GM18517 (cell line): Measurements from ENCODE around the gene BBLN.

ENCODE experiments used
- ATAC-seq: cut with Tn5 transposase; IDR thresholded peaks from one replicate; pipeline ENCODE4 v1.9.1; 2021; ENCODE audit warnings: mild to moderate bottlenecking, moderate library complexity; ENCODE audit not compliant: unreplicated experiment

BBLN gene

DNA sequence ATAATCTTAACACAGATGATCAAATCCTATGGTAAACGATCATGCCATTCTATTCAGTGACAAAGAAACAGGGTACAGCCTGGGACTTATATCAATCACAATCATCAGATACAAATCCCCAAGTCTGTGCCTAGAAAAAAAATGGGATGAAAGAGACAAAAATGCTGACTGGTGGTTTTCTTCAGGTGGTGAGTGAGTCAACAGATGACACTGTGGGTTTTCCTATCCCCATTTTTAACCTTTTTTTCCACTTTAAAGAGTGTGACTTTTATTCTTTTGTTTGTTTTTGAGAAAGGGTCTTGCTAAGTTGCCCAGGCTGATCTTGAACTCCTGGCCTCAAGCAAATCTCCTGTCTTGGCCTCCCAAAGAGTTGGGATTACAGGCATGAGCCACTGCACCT is 28.1 kb downstream of the BBLN start:
- no peak for ATAC-seq

- no peak for ATAC-seq
Observed at GRCh38 chr9:128190013-128190412, 29.9 kb downstream of the BBLN start.

GRCh38 chr9:128190516-128191405 is 30.7 kb downstream of the BBLN start:
- peak; percentile 20 for ATAC-seq

GRCh38 chr9:128191406-128192046 is 31.5 kb downstream of the BBLN start, which contains the start of gene CIZ1:
TSS of gene CIZ1 (minus strand) at chr9:128191572. CDS start at chr9:128190857, 715 bp downstream.
- ATAC-seq: peak; percentile 63

- ATAC-seq: no peak
Observed at GRCh38 chr9:128192601-128193371, 32.7 kb downstream of the BBLN start.

DNA sequence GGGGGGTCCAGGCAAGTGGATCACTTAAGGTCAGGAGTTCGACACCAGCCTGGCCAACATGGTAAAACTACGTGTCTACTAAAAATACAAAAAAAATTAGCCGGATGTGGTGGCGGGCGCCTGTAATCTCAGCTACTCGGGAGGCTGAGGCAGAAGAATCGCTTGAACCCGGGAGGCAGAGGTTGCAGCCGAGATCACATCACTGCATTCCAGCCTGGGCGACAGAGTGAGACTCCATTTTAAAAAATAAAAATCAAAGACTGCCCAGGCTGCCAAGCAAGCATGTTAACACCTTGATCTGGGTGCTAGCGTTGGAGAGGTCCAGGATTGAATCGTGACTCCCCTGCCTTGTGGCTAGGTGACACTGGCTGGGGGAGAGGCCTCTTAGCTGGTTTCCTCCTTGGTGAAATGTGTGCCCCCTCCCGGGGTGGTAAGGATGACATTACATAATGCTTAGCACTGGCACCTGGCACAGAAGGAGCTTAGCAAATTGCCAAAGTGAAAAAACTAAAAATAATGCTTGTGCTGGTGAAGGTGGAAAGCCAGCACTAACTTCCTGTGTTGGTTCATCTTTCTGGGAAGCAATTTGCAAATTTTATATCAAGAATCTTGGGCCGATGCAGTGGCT is 33.5 kb downstream of the BBLN start:
- no peak for ATAC-seq

- ATAC-seq: no peak
Observed at GRCh38 chr9:128201441-128202369, 41.6 kb downstream of the BBLN start.

GRCh38 chr9:128202648-128203023 is 42.6 kb downstream of the BBLN start:
- no peak for ATAC-seq

DNA sequence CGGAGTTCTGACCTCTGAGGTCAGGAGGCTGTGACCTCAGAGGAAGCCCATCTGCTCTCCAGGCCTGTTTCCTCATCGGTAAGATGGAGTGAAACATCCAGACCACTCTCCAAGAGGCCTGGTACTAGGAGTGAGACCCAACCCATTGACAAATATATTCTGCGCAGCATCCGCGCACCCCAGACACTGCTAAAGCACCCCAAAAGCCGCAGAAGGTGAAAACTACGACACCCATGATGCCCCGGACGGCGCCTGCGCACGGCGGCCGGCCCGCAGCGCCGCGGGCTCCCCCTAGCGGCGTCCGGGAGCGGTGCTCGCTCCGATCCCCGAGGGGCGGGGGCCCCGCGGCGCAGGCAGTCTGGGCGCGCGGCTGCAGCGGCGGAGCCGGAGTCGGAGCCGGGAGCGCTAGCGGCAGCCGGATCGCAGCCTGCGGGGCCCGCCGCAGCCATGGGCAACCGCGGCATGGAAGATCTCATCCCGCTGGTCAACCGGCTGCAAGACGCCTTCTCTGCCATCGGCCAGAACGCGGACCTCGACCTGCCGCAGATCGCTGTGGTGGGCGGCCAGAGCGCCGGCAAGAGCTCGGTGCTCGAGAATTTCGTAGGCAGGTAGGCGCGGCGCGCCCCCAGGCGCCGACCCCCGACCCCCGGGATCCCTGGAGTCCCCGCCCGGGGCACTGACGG is 43.1 kb downstream of the BBLN start, which contains the start of gene DNM1:
Gene DNM1, plus strand, starts transcription at position 356 of the 683 bp plus-strand sequence. Its CDS starts 92 bp downstream, at position 448.
- ATAC-seq: peak; percentile 57

DNA sequence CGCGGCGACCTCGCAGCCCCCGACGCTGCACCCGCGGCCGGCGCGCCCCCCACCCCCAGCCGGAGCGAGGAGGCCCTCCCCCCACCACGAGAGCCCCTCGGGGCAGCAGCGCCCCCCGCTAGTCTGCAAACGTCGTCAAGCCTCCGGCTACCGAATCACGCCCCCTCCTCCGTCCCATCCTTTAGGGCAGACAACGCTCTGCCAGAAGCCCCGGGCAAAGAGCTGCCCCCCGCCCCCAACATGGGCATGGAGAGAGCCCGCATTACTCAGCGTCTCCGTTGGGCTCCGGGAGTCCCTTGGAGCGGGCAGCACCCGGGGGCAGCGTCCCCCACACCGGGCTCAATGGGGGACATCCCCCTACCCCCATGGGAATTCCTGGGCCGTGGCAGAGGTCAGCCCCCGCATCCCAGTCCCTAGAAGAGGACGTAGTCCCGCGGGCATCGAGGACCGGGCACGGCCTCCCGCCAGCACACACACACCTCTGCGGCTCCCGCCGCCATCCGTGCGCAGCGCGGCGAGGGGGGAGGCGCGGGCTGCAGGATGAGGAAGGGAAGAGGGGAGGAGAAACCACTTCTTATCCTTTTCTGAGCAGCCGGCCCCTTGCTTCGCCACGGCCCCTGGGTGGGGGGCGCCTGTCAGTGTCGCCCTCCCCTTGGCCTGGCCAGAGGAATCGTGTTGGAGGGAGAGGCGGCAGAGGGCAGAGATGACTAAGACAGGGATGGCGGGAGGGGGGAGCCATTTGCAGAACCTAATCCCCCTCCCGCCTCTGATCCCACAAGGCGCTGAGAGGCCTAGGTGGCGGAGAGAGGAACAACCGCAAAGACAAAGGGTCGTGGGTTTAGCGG is 43.9 kb downstream of the BBLN start:
- ATAC-seq: no peak

- ATAC-seq: no peak
Observed at GRCh38 chr9:128204858-128205257, 44.8 kb downstream of the BBLN start.

GRCh38 chr9:128205296-128205944 is 45.4 kb downstream of the BBLN start:
- no peak for ATAC-seq

DNA sequence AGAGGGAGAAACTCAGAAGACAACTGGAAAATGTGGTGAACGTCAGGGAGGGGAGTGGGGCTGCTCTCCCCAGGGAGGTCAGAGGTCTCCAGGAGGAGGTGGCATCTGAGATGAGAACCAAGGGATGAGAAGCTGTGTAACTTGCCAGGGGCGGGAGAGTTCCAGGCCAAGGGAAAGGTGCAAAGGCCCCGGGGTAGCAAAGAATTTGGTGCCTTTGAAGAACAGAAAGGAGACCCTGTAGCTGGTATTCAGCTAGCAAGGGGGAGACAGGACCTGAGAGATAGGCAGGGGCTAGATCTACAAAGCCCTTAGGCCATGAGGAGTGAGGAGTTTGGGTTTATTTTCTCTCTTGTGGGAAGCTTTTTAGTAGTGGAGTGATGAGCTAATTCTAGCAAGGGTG is 46.4 kb downstream of the BBLN start:
- no peak for ATAC-seq

GRCh38 chr9:128206916-128207910 is 47.1 kb downstream of the BBLN start:
- ATAC-seq: no peak

DNA sequence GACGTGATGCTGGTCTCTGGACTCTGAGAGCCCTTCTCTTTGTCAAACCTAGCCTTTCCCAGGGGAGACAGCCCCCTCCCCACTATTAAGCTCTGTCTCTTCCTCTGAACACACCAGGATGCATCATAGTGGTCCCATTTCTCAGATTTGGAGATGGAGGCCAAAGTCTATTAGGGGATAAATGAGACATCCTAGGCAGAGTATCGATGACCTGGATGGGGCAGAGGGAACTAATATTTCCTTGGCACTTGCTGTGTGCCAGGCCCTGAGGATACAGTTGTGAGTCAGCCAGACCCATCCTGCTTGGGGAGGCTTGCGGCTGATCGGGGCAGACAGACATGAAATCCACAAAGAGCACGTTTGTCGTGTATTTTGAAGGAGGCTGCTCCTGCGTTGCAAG is 48.3 kb downstream of the BBLN start:
- no peak for ATAC-seq

DNA sequence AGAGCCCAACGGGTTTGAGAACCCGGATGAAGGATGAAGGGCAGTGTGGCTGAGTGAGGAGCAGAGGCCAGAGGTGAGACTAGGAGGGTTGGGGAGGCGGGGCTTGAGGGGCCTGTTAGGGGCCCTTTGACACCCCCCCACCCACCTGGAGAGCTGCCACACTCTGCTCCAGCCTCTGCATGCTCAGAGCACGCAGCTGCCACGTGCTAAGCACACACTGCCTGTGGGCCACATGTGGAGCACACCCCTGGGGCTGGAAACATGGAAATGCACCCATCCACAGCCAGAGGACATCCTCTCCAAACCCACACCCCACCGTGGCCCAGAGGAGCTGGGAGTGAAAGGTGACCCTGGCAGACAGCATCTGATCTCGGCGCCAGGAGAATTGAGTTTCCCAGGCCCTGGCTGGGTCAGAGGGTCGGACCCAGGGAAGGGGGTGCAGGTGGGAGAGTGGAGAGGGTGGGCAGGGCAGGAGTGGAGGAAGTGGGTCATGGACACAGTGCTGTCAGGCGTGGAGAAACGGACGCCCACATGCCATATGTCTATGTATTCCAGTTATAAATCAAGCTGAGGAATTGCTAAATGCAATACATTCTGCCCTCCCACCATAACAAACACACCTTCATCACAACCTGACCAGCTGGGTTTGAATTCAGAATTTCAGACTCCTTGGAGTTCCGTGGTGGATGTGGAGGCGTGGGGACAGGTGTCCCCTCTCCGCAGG is 49.0 kb downstream of the BBLN start:
- no peak for ATAC-seq
